ENCODE data around the gene OPCML. TPM values are rescaled to one million over a fixed set of nuclear protein-coding genes. Genes with fewer than 3 reads are reported as not detected.

Gene OPCML
- total RNA-seq, 1 experiment from 2014 or later = 0.94 TPM

DNA sequence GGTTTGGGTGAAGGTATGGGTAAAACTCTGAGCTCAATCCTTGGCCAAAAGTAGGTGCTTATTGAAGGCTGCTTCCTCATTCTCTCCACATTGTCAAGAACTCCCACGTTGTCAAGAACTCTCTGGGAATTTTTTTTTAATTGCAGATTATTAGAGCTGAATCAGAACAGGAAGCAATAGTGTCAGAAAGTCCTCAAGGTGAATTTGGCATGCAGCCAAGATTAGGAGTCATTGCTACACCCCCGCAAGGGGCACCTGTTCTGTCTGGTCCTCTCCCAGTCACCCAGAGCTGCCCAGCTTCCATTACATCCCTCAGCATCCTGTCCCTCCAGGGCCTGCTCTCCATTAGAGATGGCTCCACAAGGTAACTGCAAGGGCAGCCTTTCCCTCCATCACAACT, 996.5 kb downstream of the OPCML start:
- Histone ChIP-seq H3K9me3 (ENCODE audit: control insufficient read depth, low read depth, low read length) (no peaks in the 10 kb centered on the region), H4K91ac (ENCODE audit: insufficient read length, low read depth, low read length) (no peak overlapping the region), H2AFZ (ENCODE audit: low read length) (no peak overlapping the region), H3K9ac (ENCODE audit: extremely low read depth, insufficient read length, low read length) (no peak overlapping the region), H3K18ac (ENCODE audit: insufficient read length, low read depth, low read length) (no peak overlapping the region), H3K4me1 (ENCODE audit: insufficient read depth, low read length) (no peaks in the 10 kb centered on the region), H3K79me2 (ENCODE audit: insufficient read depth, low read length) (no peaks in the 10 kb centered on the region), H3K23ac (ENCODE audit: insufficient read length, low read depth, low read length) (no peak overlapping the region), H3K79me1 (ENCODE audit: insufficient read depth, low read depth, low read length, poor library complexity, severe bottlenecking) (no peaks in the 10 kb centered on the region), H3K14ac (ENCODE audit: insufficient read depth, low read length) (no peak overlapping the region), H3K4me2 (ENCODE audit: insufficient read depth, insufficient read length, low read length) (no peak overlapping the region), H3T11ph (ENCODE audit: low read length) (no peak overlapping the region), H2BK12ac (ENCODE audit: insufficient read length, low read depth, low read length) (no peak overlapping the region), H2BK20ac (ENCODE audit: low read depth, low read length, poor library complexity, severe bottlenecking) (no peak overlapping the region), H2BK120ac (ENCODE audit: low read depth, low read length, poor library complexity, severe bottlenecking) (no peak overlapping the region), H2BK5ac (ENCODE audit: insufficient read length, low read length) (no peak overlapping the region), H4K8ac (replicated peaks; ENCODE audit: insufficient read length, low read depth, low read length) (no peak overlapping the region), H2BK15ac (ENCODE audit: low read depth, low read length) (no peak overlapping the region), H3K27me3 (ENCODE audit: insufficient read depth, low read length) (no peaks in the 10 kb centered on the region), H3K56ac (ENCODE audit: insufficient read length, low read depth, low read length) (no peak overlapping the region), H3K4ac (ENCODE audit: low read depth, low read length) (no peak overlapping the region), H4K5ac (ENCODE audit: insufficient read length, low read depth, low read length) (no peak overlapping the region), H3K23me2 (ENCODE audit: insufficient read length, low read depth, low read length, poor library complexity, severe bottlenecking) (no peaks in the 10 kb centered on the region), H4K20me1 (ENCODE audit: control insufficient read depth, insufficient read depth, insufficient read length) (no peaks in the 10 kb centered on the region), H2AK5ac (ENCODE audit: insufficient read length, low read length) (no peak overlapping the region), H3K27ac (ENCODE audit: insufficient read length, low read depth, low read length) (no peak overlapping the region)
- no peak for DNase-seq
- Mint-ChIP-seq H3K36me3 (ENCODE audit: insufficient read depth in 1 of 3, low read depth in 3 of 3) (no peaks in the 10 kb centered on the region), H3K4me3 (no peak overlapping the region), H3K27ac (no peak overlapping the region), H3K9me3 (no peaks in the 10 kb centered on the region), H3K4me1 (peaks cover 7 to 9% of the 10 kb centered on the region in 2 experiments), H3K27me3 (ENCODE audit: low read depth) (peaks cover 2% of the 10 kb centered on the region; the same call in 1 of the 2 replicates)
- TF ChIP-seq, protein P1, sequence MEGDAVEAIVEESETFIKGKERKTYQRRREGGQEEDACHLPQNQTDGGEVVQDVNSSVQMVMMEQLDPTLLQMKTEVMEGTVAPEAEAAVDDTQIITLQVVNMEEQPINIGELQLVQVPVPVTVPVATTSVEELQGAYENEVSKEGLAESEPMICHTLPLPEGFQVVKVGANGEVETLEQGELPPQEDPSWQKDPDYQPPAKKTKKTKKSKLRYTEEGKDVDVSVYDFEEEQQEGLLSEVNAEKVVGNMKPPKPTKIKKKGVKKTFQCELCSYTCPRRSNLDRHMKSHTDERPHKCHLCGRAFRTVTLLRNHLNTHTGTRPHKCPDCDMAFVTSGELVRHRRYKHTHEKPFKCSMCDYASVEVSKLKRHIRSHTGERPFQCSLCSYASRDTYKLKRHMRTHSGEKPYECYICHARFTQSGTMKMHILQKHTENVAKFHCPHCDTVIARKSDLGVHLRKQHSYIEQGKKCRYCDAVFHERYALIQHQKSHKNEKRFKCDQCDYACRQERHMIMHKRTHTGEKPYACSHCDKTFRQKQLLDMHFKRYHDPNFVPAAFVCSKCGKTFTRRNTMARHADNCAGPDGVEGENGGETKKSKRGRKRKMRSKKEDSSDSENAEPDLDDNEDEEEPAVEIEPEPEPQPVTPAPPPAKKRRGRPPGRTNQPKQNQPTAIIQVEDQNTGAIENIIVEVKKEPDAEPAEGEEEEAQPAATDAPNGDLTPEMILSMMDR (conservative IDR thresholded peaks at IDR 0.05) = no peak
- WGBS (ENCODE audit: extremely low coverage, insufficient read length, low lambda C conversion rate) = no CpG with 5 or more reads among the region's 2 CpGs

Data from H9 (cell line).